HG02588 (cell line): Measurements from ENCODE around the gene GRM4.

Experiments used
- ATAC-seq: cut with Tn5 transposase; IDR thresholded peaks from one replicate; pipeline ENCODE4 v1.9.1; 2021; ENCODE audit warnings: mild to moderate bottlenecking, moderate library complexity; ENCODE audit not compliant: unreplicated experiment

The GRM4 gene

DNA sequence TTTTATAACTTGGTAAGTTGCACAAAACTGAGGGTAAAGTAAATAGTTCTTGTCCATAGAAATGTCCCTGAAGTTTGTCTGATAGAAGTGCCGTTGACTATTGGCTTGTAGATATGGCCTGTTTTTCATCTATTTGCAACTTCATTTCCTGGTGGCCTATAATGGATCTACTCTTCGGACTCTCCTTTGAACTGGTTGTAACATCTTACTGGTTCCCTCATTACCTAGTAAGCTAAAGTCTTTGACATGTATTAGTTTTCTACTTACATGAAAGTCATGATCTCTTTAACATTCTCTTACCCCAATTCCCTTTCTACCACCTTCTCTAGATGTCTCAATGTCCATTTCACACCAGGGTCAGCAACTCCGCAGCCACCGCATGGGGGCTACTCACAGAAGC is 146.3 kb downstream of the GRM4 start:
- ATAC-seq, result no peak

DNA sequence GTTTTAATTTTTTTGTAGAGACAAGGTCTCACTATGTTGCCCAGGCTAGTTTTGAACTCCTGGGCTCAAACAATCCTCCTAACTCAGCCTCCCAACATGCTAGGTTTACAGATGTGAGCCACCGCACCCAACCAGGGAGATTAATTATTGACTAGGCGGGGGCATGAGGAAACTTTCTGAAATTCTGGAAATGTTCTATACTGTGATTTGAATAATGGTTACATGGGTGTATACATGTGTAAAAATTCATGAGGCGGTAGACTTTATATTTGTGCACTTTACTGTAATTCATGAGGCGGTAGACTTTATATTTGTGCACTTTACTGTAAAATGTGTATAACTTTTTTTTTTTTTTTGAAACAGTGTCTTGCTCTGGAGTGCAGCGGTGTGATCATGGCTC is 147.2 kb downstream of the GRM4 start:
- ATAC-seq, result no peak

DNA sequence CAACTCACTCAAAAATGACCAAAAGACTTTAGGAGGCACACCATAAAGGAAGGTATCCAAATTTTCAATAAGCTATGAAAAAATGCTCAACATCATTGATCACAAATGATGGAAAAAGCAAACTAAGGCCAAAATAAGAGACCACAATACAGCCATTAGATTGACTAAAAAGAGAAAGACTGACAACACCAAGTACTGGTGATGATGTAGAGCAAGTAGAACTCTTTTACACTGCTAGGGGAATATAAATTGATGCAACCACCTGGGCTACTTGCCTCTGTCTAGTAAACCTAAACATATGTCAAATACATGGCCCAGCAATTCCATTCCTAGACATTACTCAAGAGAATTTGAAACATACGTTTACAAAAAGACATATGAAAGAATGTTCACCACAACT is 148.6 kb downstream of the GRM4 start:
- no peak for ATAC-seq

DNA sequence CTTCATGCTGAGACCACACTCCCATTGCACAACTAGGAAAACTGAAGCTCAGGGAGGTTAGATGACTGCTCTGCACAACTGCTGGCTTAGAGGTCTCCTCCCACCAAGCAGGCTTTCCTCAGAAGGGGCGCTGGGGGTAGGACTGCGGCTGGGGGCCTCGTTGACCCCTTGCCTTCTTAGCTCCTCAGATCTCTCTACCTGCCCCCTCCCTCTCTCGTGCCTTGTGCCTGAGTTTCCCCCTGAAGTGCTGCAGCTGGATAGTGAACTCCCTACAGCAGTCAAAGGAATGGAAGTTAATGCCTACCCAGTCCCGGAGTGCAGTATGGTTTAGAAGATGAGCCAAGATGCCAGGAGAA is 149.8 kb downstream of the GRM4 start:
- ATAC-seq, result no peak

DNA sequence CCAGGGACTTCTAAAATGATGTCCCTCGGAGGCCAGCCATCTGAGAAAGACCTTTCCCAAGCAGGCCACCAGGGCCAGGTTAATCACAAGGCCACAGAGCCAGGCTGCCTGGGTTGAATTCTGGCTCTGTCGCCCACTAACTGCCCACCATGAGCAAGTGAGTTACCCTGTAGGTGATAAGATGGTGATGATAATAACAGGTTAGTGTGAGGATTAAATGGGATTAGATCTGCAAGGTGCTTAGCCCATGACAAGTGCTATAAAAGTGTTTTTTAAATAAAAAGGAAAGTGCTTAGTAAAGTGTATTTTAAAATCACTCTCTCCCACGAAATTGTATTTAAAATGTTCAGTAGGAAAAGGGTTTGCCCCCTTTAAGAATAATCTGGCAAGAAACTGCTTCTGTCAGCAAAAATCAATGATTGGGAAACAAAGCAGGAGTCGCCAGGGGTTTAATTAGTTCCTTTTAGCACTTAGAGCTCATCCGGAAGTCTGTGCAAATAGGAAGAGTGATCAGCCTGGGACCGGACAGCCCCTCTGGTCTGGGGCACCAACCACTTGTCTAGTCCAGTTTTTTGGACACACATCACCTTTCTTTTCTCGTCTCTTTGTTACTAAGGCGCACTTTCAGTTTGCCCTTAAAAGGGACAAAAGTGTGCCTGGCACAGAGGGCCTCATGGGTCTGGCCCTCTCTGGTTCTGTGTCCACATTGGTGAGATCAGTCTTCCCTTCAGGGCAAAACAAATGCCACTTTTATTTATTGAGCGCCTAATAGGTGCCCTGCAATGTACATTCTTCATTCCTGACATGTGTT is 150.4 kb downstream of the GRM4 start:
- no peak for ATAC-seq

DNA sequence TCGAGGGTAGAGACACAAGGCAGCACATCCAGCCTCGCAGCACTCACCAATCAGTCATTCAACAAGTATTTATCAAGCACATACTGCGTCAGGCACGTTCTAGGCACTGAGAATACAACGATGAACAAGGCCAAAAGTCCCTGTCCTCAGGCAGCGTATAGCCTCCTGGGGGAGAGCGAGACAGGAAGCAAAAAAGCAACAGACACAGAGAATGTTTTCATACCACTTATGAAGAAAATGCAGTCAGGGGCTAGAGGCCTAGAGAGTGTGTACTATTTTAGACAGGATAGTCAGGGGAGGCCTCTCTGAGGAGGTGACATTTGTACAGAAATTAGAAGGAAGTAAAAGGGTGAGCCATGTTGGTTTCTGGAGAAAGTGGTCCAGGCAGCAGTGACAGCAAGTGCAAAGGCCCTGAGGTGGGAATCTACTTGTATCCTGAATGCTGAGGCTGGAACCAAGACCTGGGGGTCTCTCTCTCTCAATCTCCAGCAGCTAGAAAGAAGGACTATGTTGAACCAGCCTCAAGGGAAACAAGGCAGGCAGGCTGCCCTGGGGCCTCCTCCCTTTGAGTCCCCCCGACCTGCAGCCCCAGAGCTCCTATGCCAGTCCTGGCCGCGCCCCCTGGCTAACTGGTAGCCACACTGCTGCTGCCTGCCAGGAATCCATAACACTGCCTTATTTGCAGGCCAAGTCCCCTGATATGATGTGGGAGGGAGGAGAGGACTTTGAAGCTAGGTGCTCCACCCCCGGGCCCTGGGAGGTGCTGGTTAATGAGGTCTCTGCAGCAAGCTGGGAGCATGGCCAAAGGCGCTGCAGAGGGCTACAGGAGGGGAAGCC is 151.2 kb downstream of the GRM4 start:
- no peak for ATAC-seq

DNA sequence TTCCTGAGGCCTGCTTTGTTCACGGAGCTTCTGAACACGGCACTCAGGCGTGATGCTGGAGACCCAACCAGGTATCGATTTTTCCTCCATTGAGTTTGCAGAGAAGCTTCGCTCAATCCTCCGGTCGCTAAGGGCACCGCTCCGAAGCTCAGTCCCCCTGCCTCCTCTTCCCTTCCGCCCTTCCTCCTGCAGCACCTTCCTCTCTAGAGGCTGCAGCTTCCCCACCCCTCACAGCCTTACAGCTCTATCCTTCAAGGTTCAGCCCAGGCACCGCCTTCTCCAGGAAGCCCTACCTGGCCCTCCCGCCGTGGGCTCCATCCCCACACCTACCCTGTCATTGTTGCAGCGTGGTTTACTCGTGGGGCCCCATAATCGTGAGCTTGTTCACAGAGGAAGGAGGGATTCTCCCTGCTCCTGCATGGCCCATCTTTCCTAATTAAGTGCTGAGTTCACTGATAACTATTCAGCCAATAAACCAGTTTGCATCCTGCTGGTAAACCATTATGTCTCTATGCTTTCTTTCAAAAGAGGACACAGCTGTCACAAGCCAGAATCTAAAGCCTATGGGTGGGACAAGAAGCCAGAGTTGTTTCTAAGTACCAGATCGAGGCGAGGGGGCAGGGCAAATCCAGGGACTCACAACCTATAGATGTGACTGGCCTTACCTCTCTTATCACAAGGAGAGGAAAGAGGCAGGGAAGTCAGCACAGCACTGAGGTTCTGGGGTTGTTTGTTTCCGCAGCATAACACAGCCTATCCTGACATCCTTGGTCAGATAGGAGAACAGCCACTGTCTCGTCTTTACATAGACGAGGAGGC is 152.0 kb downstream of the GRM4 start:
- no peak for ATAC-seq

DNA sequence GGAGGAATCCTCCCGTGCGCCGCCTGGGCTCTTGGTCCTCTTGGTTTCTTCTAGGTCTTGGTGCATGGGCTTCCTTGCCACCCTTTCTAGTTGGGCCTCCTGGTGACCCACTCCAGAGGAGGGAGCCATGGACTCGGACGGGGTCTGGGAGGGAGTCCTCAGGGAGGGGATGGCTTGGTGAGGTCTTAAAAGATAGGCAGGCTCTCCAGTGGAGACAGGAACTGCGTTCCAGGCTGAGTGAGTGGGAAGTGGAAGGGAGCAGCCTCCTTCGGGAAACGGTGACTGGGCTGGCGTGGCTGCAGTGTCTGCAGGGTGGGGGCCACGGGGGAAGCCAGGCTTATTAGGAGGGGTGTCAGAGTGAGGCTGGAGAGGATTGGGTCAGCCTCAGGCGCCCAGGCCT is 152.8 kb downstream of the GRM4 start:
- ATAC-seq, result no peak

DNA sequence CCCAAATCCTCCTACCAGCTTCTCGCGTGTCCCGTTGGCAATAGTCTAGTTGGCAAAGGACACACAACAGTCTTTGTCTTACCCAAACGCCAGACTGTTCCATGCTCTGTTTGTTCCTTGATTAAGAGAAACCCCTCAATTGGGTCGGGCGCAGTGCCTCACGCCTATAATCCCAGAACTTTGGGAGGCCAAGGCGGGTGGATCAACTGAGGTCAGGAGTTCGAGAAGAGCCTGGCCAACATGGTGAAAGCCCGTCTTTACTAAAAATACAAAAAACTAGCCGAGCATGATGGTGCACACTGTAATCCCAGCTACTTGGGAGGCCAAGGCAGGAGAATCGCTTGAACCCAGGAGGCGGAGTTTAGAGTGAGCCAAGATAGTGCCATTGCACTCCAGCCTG is 153.7 kb downstream of the GRM4 start:
- no peak for ATAC-seq

DNA sequence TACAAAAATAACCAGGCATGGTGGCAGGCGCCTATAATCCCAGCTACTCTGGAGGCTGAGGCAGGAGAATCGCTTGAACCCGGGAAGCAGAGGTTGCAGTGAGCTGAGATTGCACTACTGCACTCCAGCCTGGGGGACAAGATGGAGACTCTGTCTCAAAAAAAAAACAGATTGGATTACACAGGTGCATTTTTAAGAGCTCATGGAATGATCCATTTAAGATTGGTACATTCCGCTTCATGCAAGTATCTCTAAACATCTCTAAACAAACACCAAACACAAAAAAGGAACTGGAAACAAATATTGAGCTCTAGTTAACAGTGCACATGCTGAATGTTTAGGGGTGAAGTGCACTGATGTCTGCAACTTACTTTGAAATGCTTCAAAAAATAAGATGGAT is 154.3 kb downstream of the GRM4 start:
- no peak for ATAC-seq

DNA sequence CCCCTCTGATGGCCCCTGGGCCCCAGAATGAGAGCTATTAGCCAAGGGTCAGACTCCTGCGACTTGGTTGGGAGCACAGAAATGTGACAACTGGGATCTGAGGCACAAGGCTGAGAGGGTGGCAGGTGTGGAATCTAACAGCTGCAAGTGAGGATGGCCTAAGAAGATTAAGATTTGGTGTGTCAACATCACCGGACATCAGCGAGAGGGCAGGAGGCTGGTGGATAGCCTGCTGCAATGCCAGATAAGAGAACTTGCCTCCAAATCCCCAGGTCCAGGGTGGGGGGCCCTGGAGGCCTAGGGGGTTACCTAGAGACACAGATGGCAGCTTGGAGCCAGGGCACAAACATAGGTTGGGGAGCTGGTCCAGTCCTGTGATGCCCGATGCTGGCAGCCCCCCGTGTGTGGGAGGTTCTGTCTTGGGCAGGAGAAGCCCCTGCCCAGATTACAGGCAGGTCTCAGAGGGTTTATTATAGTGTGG is 155.8 kb downstream of the GRM4 start:
- no peak for ATAC-seq

DNA sequence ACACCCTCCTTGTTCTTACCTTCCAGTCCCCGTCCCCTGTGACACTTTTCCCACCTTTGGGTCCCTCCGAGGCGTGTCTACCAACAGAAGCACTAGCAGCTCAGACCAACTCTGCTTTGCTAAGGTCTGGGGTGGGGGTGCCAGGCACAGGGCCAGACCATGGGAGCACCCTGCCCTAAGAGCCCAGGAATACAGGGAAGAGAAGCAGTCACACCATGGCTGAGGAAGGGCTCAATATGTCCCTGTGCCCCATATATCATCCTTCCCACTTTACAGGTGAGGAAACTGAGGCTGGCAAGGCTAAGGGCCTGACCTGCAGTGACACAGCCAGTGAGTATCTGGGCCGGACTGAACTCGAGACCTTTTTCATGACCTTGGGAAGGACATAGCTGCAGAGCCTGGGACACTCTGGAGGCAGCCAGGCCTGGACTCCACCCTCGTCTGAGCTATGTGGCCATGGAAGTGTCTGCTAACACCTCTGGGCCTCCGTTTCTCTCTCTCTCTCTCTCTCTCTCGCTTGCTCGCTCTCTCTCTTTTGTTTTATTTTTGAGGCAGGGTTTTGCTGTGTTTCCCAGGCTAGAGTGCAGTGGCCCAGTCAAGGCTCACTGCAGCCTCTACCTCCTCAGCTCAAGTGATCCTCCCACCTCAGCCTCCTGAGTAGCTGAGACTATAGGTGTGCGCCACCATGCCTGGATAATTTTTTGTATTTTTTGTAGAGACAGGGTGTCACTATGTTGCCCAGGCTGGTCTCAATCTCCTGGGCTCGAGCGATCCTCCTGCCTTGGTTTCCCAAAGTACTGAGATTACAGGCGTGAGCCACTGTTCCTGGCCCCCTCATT is 156.7 kb downstream of the GRM4 start:
- no peak for ATAC-seq

DNA sequence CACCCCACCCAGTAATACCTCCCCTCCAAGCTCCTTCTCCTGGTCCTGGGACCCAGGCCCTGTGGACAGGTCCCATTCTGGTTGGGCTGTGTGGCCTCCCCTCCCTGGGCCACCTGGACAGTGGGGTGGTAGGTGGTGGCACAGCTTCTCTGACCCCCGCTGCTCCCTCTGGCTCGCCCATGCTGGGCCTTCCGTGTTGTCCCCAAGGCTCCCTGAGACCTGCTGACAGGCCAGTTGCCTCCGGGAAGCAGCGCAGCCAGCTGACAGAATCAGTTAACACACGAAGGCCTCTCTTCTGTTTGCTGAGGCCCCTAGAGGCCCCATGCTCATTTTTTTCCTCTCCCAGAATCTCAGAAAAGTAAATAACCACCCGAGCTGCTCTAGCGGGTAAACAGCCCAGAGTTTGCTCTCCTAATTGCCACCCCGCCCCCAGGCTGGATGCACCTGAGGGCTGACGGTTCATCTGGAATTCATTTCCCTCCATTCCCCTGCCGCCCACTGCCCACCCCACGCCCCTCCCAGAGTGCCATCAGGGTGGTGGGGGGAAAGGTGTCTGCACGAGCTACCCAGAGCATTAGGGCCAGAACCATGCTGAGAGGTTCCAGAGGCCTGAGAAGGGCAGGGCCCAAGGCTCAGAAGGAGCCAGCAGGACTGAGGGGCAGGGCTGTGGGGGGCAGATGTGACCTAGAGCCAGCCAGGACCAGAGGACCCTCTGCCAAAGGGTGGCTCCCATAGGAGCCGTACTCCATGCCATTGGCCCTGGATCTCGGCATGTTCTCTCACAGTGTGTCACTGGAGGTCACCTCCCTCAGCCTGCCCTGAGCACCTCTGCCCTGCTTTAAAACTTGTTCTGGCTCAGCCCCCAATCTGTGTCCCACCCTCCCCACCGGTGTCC is 157.5 kb downstream of the GRM4 start:
- no peak for ATAC-seq

DNA sequence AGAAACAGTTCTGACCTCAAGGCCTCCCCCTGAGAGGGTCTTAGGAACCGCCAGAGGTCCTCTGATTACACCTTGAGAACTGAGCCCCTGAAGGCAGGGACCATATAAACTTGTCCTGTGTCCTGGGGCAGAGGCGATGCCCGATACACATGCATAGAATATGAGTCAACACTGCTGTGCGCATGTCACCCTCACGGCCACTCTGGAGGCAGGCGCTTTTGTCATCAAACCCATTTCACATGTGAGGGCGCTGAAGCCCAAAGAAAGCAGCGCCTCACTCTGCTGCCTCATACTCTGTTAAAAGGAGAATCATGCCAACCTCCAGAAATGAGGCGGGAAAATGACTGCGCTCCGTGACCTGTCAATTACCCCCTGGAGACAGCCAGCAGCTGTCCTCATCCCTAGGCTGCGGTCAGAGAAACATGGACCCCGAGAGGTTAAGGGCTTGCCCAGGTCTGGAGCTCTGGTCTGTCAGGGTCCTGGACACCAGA is 158.3 kb downstream of the GRM4 start:
- no peak for ATAC-seq

DNA sequence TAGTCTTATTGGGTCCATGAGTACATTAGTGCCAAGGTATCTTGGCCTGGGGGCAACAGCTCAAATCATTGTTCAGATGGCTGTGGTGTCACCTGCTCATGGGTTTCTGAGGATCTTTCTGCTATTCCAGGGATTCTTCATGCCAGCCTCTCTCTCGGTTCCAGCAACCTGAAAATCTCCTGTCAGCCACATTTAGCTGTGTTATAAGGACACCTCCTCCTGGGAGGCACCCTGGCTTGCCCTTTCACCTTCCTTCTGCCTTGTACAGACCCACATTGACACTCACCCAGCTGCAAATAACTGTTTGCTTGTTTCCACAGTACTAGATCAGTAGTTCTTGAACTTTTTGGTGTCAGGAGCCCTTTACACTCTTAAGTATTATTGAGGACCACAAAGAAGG is 159.9 kb downstream of the GRM4 start:
- no peak for ATAC-seq

DNA sequence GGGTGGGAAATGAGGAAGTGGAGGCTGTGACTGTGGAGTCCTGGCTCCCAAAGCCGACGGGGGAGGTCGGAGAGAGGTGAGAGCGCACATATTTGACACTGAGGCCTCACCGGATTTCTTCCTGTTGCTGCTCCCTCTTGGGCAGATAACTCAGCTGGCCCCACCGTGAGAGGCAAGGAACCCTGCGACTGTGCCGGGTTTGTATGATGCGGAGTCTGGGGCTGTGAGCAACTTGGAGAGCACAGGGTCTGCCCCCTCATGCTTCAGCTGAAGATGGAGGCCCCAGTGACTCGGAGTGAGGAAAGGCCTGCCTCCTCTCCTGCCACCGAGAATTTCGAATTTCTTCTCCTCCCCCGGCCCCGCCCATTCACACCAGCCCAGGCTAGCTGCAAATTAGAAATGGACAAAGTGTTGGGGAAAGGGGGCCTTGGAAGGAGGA is 160.6 kb downstream of the GRM4 start:
- ATAC-seq, result no peak

DNA sequence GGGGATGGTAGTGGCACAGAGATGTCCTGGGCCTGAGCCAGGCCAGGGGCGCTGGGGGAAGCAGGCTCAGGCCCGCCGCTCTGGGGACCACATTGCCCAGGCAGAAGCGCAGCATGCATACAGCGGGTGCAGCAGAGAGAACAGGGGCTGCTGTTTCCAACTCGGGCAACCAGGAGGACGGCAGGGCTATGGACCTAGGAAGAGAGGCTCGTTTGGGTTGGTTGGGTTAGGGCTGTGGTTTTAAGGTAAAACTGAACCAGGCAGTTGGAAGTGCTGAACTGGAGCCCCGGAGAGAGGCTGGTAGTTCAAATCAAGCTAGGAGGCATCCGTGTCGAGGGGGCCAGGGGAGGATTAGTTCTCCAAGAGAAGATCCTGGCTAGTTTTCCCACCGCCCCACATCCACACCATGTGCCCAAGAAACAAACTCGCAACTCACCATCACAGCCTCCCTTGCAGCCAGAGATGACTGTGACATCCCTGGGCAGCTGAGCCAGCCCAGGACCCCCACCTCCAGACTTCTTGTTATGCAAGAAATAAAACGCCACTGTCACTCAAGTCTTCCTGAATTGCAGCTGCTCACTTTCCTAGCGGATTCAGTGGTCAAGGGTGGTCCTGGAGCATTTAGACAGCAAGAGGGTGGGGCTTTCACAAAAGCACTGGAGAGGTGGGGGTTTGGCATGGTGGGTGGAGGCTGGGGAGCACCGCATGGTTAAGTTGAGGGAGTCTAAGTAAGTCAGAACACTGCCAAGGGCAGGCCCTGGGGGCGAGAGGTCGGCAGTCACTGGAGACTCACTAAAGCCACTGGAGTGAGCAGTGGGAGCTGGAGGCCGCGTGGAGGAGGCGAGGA is 161.2 kb downstream of the GRM4 start:
- ATAC-seq, result no peak

DNA sequence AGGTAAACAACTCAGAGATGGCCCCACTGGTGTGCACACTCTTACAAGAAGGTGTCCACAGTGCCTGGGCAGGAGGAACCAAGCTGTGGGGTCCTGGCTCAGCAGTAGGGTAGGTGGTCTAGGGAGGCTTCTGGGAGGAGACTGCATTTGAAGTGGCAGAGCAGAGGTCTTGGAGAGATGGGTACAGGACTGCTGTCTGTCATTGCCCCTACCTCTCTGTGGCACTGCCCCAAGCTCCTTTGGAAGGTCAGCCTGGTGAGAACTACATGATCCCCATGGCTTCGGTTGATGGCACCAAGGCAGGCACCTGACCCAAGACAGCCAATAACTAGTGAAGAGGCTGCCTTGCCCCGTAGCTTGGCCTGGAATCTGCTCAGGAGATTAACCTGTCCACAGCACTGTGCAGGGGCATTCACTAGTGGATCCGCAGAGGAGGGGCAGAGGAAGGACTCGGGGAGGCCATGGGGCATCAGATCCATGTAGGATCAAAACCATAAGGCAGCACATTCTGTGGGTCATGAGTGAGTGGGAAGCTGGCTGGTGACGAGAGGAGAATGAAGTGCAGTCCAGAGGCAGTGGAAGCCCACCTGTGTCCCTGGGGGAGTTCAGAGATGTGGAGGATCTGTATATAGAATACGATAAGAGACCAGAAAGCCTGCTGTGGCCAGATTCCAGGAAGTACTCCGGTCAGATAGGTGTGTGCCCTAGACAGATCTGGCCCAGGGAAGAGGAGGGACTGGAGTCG is 162.0 kb downstream of the GRM4 start:
- no peak for ATAC-seq
